Kidney (tissue), 14 donors: ENCODE measurements around the gene P2RX1. TPM values are rescaled to one million over a fixed set of nuclear protein-coding genes. Genes with fewer than 3 reads are reported as not detected.

Experiments used
- DNase-seq, 5 donors: peaks; one replicate each; pipeline ENCODE4 v3.0.0-alpha.2; 2013 to 2020
- FAIRE-seq: peaks from 2 replicates; lab custom pipeline; 2012; peaks lifted over from hg19 to GRCh38; lab: Jason Lieb, UNC
- H3K27ac ChIP-seq, 2 donors: one replicate each; pipeline ENCODE4 v1.7.0; 2013; ENCODE audit warnings: low read depth in 2 of 2, low read length in 2 of 2, inconsistent platforms in 1 of 2
- H3K27me3 ChIP-seq: one replicate; pipeline ENCODE4 v1.7.1; 2013; ENCODE audit warnings: low read length, inconsistent platforms; ENCODE audit not compliant: control insufficient read depth, insufficient read depth
- H3K36me3 ChIP-seq, 3 donors: one replicate each; pipeline versions ENCODE4 v1.7.0 to v1.7.1; 2013; ENCODE audit warnings: low read length in 3 of 3, control low read depth in 1 of 3, inconsistent platforms in 1 of 3; ENCODE audit not compliant: insufficient read depth in 3 of 3, control insufficient read depth in 2 of 3
- H3K4me1 ChIP-seq, 3 donors: one replicate each; pipeline versions ENCODE4 v1.7.0 to v1.7.1; 2013; ENCODE audit warnings: low read length in 3 of 3, inconsistent platforms in 1 of 3, low read depth in 1 of 3; ENCODE audit not compliant: control insufficient read depth in 2 of 3, insufficient read depth in 2 of 3
- H3K4me3 ChIP-seq, 3 donors: one replicate each; pipeline versions ENCODE4 v1.7.0 to v1.8.1; 2013; ENCODE audit warnings: low read length in 3 of 3, control low read depth in 1 of 3, inconsistent platforms in 1 of 3
- H3K9ac ChIP-seq, 3 donors: one replicate each; pipeline versions ENCODE4 v1.7.0 to v1.7.1; 2013; ENCODE audit warnings: low read length in 3 of 3, control low read depth in 1 of 3, inconsistent platforms in 1 of 3
- H3K9me3 ChIP-seq, 3 donors: one replicate each; pipeline versions ENCODE4 v1.7.0 to v1.7.1; 2013; ENCODE audit warnings: low read length in 3 of 3, control low read depth in 1 of 3, inconsistent platforms in 1 of 3; ENCODE audit not compliant: control insufficient read depth in 2 of 3, insufficient read depth in 1 of 3
- intact Hi-C: fragments of 100-400 bp; cut with DNase I; formaldehyde crosslinking; loops from one replicate; pipeline ENCODE4 v1.11.1; 2022
- polyA plus RNA-seq: library from polyadenylated mRNA; stranded (reverse); fragments of 350-450 nt; fragmentation: Illumina TruSeq; extraction: RNeasy Lipid Tissue Mini Kit (QIAGEN cat#74804); gene quantifications from one replicate; pipeline ENCODE4 v1.2.3, GENCODE V29; 2014; ENCODE audit warnings: low read depth, low replicate concordance; ENCODE audit not compliant: insufficient read depth
- total RNA-seq: library from RNA; stranded (reverse); fragmentation: NEBNext Ultra II Directional; extraction: Animal tissue kit (Norgen Biotek cat#: 25700); gene quantifications from one replicate; pipeline ENCODE4 v1.2.1, GENCODE V29; 2021
- TF ChIP-seq, protein P1 (sequence below): IDR thresholded peaks from 3 replicates; pipeline ENCODE4 v1.5.1; 2012; ENCODE audit warnings: mild to moderate bottlenecking, moderate library complexity, borderline replicate concordance; ENCODE audit not compliant: insufficient read depth; ENCODE audit errors: extremely low read depth
- donor health status: control.
- donor health status: control.
- donor health status: control.
- donor health status: control.
- donor health status: control.
- donor health status: DM: yes; HTN: yes; CAD: no.
- donor health status: Normal renal cell carcinoma (clear cell type).

Gene P2RX1
- total and polyA plus RNA-seq, 2 donors from 2014 or later: 3.1 to 11.2 TPM

DNA sequence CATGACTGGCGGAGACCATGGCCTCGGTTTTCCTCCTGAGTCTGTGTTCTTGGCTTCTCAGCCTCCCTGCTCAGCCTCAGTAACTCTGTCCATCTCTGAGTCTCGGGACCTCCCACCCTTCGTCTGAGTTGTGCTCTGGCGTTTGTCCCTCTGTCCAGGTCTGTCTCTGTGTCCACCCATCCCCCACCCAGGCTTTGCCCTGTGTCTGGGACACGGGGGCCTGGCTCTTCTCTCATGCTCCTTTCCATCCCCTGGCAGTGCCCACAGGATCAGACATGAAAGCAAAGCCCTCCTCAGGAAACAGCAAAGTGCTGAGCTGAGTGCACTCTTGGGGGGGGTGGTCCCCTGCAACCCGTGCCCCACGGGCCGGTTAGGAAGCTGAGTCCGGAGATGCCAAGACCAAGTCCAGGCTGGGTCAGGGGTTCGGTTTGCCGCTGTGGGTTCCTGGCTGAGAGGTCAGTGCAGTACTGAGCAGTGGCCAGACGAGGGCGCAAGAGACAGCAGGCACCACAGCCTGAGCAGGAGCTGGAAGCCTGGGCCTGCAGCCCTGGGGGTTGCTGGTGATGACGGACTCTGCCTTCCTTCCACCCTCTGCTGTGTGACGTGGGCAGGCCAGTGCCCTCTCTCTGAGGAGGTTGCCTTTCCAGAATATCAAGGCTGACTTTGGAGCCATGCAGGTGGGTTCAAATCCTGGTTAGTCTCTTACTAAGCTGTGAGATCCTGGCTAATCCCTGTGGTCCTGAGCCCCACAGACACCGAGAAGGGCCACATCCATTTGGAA, 2.5 kb downstream of the P2RX1 start:
- H3K27ac ChIP-seq: peak overlapping the region in 1 of 2 donors; percentile 43
- no peak overlapping the region for H3K9ac ChIP-seq
- H3K27me3 ChIP-seq: no peaks in the 10 kb centered on the region
- H3K4me1 ChIP-seq: peaks cover 0 to 10% (median 0%) of the 10 kb centered on the region in 3 donors
- TF ChIP-seq, protein P1, sequence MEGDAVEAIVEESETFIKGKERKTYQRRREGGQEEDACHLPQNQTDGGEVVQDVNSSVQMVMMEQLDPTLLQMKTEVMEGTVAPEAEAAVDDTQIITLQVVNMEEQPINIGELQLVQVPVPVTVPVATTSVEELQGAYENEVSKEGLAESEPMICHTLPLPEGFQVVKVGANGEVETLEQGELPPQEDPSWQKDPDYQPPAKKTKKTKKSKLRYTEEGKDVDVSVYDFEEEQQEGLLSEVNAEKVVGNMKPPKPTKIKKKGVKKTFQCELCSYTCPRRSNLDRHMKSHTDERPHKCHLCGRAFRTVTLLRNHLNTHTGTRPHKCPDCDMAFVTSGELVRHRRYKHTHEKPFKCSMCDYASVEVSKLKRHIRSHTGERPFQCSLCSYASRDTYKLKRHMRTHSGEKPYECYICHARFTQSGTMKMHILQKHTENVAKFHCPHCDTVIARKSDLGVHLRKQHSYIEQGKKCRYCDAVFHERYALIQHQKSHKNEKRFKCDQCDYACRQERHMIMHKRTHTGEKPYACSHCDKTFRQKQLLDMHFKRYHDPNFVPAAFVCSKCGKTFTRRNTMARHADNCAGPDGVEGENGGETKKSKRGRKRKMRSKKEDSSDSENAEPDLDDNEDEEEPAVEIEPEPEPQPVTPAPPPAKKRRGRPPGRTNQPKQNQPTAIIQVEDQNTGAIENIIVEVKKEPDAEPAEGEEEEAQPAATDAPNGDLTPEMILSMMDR: peak; percentile 95
- intact Hi-C loops: no loop called here
- H3K9me3 ChIP-seq: no peaks in the 10 kb centered on the region
- DNase-seq: peak; percentile 67 to 93 (median 81)
- no peak overlapping the region for H3K4me3 ChIP-seq
- no peaks in the 10 kb centered on the region for H3K36me3 ChIP-seq
- no peak for FAIRE-seq

DNA sequence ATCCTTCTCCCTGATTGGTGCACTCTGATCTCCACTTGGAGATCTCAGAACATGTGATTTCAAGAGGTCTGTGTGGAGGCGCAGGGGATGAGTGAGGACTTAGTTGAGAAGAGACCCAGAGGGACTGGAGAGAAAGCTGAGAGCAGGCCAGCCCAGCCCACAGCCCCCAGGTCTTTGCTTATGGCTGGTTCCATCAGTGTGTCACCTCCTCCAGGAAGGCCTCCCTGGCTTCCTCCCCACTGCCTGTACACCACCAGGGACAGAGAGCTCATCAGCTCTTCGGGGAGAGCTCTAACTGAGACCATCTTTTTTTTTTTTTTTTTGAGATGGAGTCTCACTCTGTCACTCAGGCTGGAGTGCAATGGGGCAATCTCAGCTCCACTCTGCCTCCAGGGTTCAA, 3.4 kb downstream of the P2RX1 start:
- no peaks in the 10 kb centered on the region for H3K9me3 ChIP-seq
- H3K4me1 ChIP-seq: peaks cover 0 to 10% (median 0%) of the 10 kb centered on the region in 3 donors
- H3K9ac ChIP-seq: no peak overlapping the region
- no peaks in the 10 kb centered on the region for H3K36me3 ChIP-seq
- intact Hi-C loops: no loop called here
- H3K4me3 ChIP-seq: no peak overlapping the region
- H3K27ac ChIP-seq: no peak overlapping the region
- DNase-seq (peak in 1 of 5 donors; percentile 24), FAIRE-seq (no peak)
- H3K27me3 ChIP-seq: no peaks in the 10 kb centered on the region
- TF ChIP-seq, protein P1: no peak

GRCh38 chr17:3911271-3912053, 4.8 kb downstream of the P2RX1 start:
- TF ChIP-seq, protein P1: no peak
- DNase-seq (peak in 4 of 5 donors; percentile 62 to 85 (median 75)), FAIRE-seq (no peak)
- no peaks in the 10 kb centered on the region for H3K27me3 ChIP-seq
- no peak overlapping the region for H3K4me3 ChIP-seq
- no peak overlapping the region for H3K27ac ChIP-seq
- H3K4me1 ChIP-seq: peaks cover 0 to 5% (median 0%) of the 10 kb centered on the region in 3 donors
- no peak overlapping the region for H3K9ac ChIP-seq
- intact Hi-C loops: no loop called here
- no peaks in the 10 kb centered on the region for H3K9me3 ChIP-seq
- H3K36me3 ChIP-seq: no peaks in the 10 kb centered on the region
